Uterus (tissue), 4 donors: ENCODE results near the gene GLI1. TPM values are rescaled to one million over a fixed set of nuclear protein-coding genes. Genes with fewer than 3 reads are reported as not detected.
A peak's percentile ranks its signal among the peaks of the same experiment; 100 is the strongest.

ENCODE experiments used
- DNase-seq, 2 donors: peaks; one replicate each; pipeline ENCODE4 v3.0.0-alpha.2; 2019 to 2020
- H3K27ac ChIP-seq, 2 donors: fragments of 200-600 bp; sonication (generic); 1 replicate in 1 of 2; 2 replicates in 1 of 2; pipeline ENCODE4 v1.5.1; 2016 to 2018
- H3K27me3 ChIP-seq, 2 donors: fragments of 200-600 bp; sonication (generic); one replicate each; pipeline ENCODE4 v1.5.1; 2018 to 2019; ENCODE audit warnings: control low read depth in 1 of 2
- H3K36me3 ChIP-seq, 2 donors: fragments of 200-600 bp; sonication (generic); one replicate each; pipeline ENCODE4 v1.5.1; 2019; ENCODE audit warnings: control low read depth in 1 of 2
- H3K4me1 ChIP-seq, 2 donors: fragments of 200-600 bp; sonication (generic); one replicate each; pipeline ENCODE4 v1.5.1; 2018 to 2019; ENCODE audit warnings: control low read depth in 1 of 2
- H3K4me3 ChIP-seq, 2 donors: fragments of 200-600 bp; sonication (generic); 1 replicate in 1 of 2; 2 replicates in 1 of 2; pipeline ENCODE4 v1.5.1; 2018 to 2019; ENCODE audit warnings: mild to moderate bottlenecking in 1 of 2
- H3K9me3 ChIP-seq, 2 donors: fragments of 200-600 bp; sonication (generic); one replicate each; pipeline ENCODE4 v1.5.1; 2019; ENCODE audit warnings: control low read depth in 1 of 2
- CTCF ChIP-seq, 4 experiments: fragments of 200-600 bp in 2 of 4; fragments of 450-650 bp in 2 of 4; sonication (generic) in 2 of 4; IDR thresholded peaks; one replicate each; pipeline ENCODE4 v1.5.1; 2016 to 2019; ENCODE audit warnings: antibody characterized with exemption in 4 of 4, mild to moderate bottlenecking in 2 of 4, moderate library complexity in 1 of 4
- POLR2A ChIP-seq, 2 donors: fragments of 450-650 bp; IDR thresholded peaks; one replicate each; pipeline ENCODE4 v1.6.1; 2016; ENCODE audit warnings: antibody characterized with exemption in 2 of 2, mild to moderate bottlenecking in 1 of 2, moderate library complexity in 1 of 2
- intact Hi-C: fragments of 100-400 bp; cut with DNase I; formaldehyde crosslinking; loops from one replicate; pipeline ENCODE4 v1.15.1; 2023; ENCODE audit warnings: low total_unique reads
- total RNA-seq, 4 donors: library from RNA; depleted of rRNA in 3 of 4; stranded (reverse); fragments of >200 nt in 3 of 4; gene quantifications; one replicate each; pipeline versions ENCODE4 v1.1.0 to v1.2.4, GENCODE V29; 2014 to 2023
- donor health status: DM: yes; HTN: yes; CAD: no.

The GLI1 gene
- total RNA-seq, 4 donors from 2014 or later, result 6.1 to 6.6 TPM; not detected in 2

GRCh38 chr12:57518176-57518919, 58.8 kb downstream of the GLI1 start:
- Histone ChIP-seq H3K27me3 (no peaks in the 10 kb centered on the region), H3K4me3 (peak overlapping the region in 1 of 2 donors; percentile 65), H3K9me3 (no peaks in the 10 kb centered on the region), H3K27ac (peak overlapping the region; percentile 94 to 99), H3K4me1 (peaks cover 2 to 8% of the 10 kb centered on the region in 2 donors), H3K36me3 (no peaks in the 10 kb centered on the region)
- no peak for DNase-seq
- intact Hi-C loops, result no loop called here
- TF ChIP-seq POLR2A (IDR thresholded peaks at IDR 0.05), result no peak
- TF ChIP-seq CTCF (IDR thresholded peaks at IDR 0.05), result no peak

- Histone ChIP-seq H3K27ac (peak overlapping the region; percentile 94 to 99), H3K4me1 (peaks cover 8 to 9% of the 10 kb centered on the region in 2 donors), H3K36me3 (no peaks in the 10 kb centered on the region), H3K9me3 (no peaks in the 10 kb centered on the region), H3K27me3 (no peaks in the 10 kb centered on the region), H3K4me3 (peak overlapping the region; percentile 65 to 94)
- TF ChIP-seq POLR2A (IDR thresholded peaks at IDR 0.05), result no peak
- no peak for TF ChIP-seq CTCF (IDR thresholded peaks at IDR 0.05)
- intact Hi-C loops, result no loop called here
- peak; percentile 56 to 57 for DNase-seq
Observed at GRCh38 chr12:57518920-57519795, 59.6 kb downstream of the GLI1 start.

GRCh38 chr12:57519796-57520052, 60.1 kb downstream of the GLI1 start:
- H3K27ac ChIP-seq, result peak overlapping the region; percentile 94 to 99
- peak in 1 of 2 donors; percentile 52 for DNase-seq
- H3K27me3 ChIP-seq, result no peaks in the 10 kb centered on the region
- TF ChIP-seq CTCF (IDR thresholded peaks at IDR 0.05) (peak in 1 of 4 experiments; percentile 2), POLR2A (IDR thresholded peaks at IDR 0.05) (no peak)
- peaks cover 11 to 14% of the 10 kb centered on the region in 2 donors for H3K4me1 ChIP-seq
- H3K36me3 ChIP-seq, result no peaks in the 10 kb centered on the region
- peak overlapping the region; percentile 65 to 94 for H3K4me3 ChIP-seq
- no peaks in the 10 kb centered on the region for H3K9me3 ChIP-seq
- intact Hi-C loops, result no loop called here

GRCh38 chr12:57520053-57520818, 60.7 kb downstream of the GLI1 start, which contains the start of gene DDIT3:
TSS of gene DDIT3 (minus strand) at chr12:57520514. CDS start at chr12:57517406, 3,108 bp downstream.
- peak; percentile 99 for DNase-seq
- H3K36me3 ChIP-seq, result no peaks in the 10 kb centered on the region
- peak within 1 kb of the TSS; percentile 97 to 99 for H3K27ac ChIP-seq
- TF ChIP-seq POLR2A (IDR thresholded peaks at IDR 0.05), result peak; percentile 98 to 100
- TF ChIP-seq CTCF (IDR thresholded peaks at IDR 0.05), result peak in 1 of 4 experiments; percentile 25
- peak within 1 kb of the TSS; percentile 65 to 94 for H3K4me3 ChIP-seq
- H3K27me3 ChIP-seq, result no peaks in the 10 kb centered on the region
- H3K9me3 ChIP-seq, result no peaks in the 10 kb centered on the region
- peaks cover 12 to 19% of the 10 kb centered on the region in 2 donors for H3K4me1 ChIP-seq
- intact Hi-C loops, result no loop called here
